Colon (tissue), 2 donors: ENCODE data around the gene RHOC.
"Not testable (repeated sequence)": the region's sequence is repeated elsewhere in the genome, so short reads cannot be mapped to it uniquely, and the experiment has no call there.

Experiments used
- FAIRE-seq: peaks from 2 replicates; lab custom pipeline; 2012; peaks lifted over from hg19 to GRCh38; lab: Jason Lieb, UNC
- donor health status: control.
- donor health status: control.

RHOC gene

DNA sequence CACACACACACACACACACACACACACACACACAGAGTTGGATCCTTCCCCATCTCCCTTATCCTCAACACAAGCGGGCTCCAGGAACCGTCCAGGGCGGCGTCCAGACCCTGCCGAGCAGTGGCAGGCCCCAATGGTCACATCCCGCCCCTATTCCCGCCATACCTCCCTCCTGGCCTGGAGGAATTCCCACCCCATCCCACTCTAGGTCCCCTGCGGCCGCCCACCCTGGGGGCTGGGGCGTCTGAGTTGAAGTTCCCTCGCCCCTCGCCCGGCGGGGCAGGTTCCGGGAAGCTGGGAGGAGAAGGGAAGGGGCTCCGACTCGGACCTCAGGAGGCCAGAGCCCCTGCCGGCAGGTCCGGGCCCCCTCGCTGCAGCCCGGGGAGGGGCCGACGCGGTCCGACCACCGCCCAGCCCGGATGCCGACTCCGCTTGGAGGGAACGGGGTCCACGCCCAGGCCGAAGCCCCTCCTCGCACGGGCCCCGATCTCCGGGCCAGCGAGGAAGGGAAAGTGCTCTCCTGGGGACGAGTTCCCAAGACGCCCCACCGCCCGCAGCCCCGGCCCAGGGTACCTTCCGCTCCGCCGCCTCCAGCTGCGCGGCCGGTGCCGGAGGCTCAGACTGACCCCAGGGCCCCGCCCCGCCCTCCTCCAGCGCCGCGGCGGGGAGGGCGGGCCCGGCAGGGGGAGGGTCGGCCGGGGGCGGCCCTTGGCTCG, at the start of gene RHOC:
Gene RHOC (minus strand): TSS at position 623 of the 716 bp plus-strand sequence. CDS start 3,328 bp downstream, outside the sequence.
- no peak for FAIRE-seq

DNA sequence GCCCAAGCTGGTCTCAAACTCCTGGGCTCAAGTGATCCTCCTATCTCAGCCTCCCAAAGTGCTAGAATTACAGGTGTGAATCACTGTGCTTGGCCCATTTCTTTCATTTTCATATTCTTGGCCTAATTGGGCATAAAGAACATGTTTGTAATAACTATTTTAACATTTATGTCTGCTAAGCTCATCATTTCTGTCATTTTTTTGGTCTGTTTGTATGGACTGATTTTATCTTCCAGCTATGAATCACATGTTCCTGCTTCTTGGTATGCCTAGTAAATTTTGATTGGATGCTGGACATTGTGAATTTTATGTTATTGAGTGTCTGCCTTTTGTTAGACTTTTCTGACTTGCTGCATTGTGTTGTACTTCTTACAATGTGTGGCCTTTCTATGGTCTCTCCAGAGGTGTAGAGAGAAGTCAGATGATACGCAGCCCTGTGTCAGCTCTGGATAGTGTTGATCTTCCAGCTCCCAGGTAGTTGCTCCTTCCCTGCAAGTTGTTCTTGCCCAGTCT, 47.2 kb upstream of the RHOC start:
- FAIRE-seq = no peak

DNA sequence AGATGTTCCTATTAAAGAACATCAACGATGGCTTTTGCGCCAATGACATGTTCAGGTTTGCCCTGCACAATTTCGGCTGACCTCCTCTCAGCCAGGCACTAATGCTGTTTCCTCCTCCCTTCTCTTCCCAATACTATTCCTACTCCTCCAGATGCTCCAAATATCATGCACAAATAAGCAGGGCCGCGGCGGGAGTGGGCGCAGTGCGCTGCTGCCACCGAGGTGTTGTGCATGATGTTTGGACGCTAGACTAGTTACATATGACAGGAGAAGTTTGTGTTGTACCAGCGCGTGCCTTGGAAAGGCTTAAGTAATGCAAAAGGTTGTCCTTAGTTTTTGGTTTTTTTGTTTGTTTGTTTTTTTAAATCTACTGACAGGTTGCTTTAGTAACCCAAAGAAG, 41.5 kb upstream of the RHOC start:
- no peak for FAIRE-seq

DNA sequence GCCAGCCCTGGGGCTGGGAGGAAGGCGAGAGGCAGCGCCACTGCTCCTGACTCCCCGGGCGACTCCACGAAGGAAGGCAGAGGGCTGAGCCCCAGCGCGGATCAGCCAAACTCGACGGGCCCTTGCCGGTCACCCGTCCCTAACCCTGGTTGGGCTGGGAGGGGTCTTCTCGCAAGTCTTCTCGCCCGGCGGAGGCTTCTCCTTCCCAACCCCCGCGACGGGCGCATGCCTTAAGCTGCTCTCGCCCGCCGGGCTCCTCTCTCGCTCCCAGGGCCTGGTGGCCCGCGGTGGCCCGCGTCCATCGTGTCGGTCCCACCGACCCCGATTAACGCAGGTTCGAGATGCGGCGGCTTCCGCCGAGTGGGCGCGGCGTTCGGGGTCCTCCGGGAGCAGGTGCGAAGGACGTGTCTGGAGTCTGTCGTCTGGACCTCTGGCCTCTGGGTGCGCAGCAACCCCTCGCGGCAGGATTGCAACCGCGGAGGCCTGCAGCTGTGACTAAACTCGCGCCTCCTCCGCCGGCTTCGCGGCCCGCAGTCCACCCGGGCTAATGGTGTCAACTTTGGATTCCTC, 37.2 kb upstream of the RHOC start:
- no peak for FAIRE-seq

DNA sequence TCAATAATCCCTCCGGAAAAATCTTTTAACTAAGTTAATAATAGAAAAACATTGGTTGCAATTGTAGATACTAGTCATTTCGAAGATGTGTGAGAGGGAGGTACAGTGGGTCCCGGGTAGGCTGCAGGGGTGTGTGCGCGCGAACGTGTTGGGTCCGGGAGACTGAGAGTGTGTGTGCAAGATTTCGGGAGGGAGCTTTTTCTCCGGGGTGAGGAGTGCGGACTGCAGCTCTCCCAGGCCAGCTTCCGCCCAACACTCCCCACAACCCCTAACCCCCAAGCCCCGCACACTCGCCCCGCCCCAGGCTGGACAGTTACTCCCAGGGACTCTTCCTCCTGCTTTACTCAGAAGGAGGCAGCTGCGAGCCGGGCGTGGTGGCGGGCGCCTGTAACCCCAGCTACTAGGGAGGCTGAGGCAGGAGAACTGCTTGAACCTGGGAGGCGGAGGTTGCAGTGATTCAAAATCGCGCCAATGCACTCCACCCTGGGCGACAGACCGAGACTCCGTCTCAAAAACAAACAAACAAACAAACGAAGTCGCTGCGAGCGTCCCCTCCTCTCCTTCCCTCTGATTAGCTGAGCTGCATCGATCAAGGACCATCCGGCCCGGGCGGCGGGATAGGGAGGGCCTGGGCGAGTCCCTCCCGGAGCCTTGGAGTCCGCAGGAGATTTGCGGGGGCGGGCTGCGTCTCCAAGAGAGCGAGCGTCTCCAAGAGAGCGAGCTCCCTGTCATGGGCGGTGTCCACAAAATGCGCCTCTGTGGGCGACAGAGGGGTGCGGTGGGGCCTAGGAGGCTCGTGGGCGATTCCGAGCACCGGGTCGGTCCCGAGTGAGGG, 36.5 kb upstream of the RHOC start:
- no peak for FAIRE-seq

DNA sequence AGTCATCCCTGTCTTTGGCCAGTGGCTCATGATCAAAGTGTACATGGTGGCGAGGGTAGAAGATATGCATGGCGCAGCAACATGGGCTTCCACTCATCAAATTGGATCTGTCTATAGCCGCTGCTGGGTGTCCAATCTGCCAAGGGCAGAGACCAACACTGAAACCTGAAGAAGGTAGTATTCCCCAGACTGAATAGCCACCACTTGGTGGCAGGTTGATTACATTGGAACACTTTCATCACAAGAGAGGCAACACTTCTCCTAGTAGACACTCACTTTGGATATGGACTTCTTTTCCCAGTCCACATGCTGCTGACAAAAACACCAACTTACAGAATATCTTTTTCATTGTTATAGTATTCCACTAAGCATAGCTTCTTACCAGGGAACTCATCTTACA, 30.6 kb upstream of the RHOC start:
- FAIRE-seq = no peak

DNA sequence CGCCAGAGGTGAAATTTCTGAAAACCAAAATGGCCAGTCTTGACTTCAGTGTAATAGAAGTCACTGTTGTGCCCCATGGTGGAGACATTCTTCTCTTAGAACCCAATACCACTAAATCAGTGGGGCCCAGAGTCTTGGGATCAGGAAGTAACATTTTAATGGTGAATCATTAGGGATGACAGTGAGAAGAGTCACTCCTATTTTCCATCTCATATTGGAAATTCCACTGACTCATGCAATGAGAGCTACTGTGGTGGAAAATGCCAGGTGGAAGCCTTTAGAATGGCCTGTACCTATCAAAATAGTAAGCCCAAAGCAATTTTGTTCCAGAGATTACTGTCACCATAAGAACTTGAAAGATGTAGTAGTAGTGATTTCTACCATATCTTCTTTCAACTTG, 28.8 kb upstream of the RHOC start:
- FAIRE-seq = no peak

DNA sequence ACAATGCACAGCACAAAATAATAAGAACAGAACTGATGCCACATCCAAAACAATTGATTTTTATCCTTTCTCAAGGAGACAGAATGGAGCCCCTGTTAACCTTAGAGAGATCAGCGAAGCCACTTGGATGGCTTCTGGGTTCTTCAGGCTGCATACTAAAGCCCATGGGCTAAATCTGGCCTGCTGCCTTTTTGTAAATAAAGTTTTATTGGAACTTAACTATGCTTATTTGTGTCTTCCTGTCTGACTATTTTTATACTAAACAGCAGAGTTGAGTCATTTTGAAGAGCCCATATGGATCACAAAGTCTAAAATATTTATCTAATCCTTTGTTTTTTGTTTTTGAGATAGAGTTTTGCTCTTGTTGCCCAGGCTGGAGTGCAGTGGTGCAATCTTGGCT, 24.5 kb upstream of the RHOC start:
- FAIRE-seq = no peak

DNA sequence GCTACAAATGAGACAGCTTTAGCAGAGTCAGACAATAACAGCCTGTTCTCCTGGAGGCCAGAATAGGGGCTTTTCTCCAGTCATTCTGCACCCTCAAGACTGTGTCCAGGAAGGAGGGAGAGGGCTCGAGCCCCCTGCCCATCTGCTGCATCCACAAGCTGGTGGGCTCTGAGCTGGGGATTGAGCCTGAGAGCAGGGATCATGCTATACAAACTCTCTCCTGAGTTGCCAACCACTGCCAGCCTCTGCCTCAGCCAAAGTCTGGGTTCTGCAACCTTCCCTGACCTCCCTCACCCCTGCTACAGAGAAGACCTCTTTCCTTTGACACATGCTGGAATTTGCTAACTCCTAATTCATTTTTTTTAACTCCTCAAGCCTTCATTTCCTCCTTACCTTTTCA, 23.0 kb upstream of the RHOC start:
- no peak for FAIRE-seq

DNA sequence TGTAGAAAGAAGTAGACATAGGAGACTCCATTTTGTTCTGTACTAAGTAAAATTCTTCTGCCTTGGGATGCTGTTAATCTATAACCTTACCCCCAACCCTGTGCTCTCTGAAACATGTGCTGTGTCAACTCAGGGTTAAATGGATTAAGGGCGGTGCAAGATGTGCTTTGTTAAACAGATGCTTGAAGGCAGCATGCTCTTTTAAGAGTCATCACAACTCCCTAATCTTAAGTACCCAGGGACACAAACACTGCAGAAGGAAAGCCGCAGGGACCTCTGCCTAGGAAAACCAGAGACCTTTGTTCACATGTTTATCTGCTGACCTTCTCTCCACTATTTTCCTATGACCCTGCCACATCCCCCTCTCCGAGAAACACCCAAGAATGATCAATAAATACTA, 22.1 kb upstream of the RHOC start:
- FAIRE-seq = not testable (repeated sequence)

DNA sequence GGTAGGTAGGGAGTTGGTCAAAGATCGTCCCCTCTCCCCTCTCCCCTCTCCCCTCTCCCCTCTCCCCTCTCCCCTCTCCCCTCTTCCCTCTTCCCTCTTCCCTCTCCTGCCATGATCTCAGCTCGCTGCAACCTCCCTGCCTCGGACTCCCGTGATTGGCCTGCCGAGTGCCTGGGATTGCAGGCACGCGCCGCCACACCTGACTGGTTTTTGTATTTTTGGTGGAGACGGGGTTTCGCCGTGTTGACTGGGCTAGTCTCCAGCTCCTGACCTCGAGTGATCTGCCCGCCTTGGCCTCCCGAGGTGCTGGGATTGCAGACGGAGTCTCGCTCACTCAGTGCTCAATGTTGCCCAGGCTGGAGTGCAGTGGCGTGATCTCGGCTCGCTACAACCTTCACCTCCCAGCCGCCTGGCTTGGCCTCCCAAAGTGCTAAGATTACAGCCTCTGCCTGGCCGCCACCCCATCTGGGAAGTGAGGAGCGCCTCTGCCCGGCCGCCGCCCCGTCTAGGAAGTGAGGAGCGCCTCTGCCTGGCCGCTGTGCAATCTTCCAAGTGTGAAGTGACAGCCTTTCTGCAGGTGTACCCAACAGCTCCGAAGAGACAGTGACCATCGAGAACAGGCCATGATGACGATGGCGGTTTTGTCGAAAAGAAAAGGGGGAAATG, 21.5 kb upstream of the RHOC start:
- not testable (repeated sequence) for FAIRE-seq

DNA sequence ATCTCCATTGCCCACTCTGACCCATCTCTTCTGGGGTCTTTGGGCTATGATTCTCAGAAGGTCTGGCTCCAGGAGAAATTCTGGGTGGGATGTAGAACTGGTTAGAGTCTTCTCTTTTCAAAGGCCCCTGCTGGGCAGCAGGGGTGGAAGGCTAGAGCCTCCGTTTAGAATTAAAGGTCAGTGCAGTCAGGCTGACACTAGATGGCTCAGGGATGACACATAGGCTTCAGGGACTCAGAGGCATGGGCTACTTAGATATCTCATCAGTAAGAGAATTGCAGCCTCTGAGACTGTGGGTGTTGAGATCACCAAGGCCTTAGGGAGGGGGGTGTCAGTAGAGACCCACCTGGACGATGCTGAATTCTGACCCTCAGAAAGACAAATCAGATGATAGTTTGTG, 20.8 kb upstream of the RHOC start:
- FAIRE-seq = no peak

DNA sequence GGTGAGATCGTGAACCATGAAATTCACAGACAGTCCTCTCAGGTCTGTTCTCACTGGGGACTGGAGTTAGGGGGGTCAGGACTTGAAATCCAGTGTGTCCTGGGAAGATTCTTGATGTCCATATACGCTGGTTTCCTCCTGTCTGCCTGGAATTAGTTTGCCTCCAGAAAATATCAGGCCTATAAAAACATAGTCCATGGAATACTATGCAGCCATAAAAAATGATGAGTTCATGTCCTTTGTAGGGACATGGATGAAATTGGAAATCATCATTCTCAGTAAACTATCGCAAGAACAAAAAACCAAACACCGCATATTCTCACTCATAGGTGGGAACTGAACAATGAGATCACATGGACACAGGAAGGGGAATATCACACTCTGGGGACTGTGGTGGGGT, 17.3 kb upstream of the RHOC start:
- not testable (repeated sequence) for FAIRE-seq

DNA sequence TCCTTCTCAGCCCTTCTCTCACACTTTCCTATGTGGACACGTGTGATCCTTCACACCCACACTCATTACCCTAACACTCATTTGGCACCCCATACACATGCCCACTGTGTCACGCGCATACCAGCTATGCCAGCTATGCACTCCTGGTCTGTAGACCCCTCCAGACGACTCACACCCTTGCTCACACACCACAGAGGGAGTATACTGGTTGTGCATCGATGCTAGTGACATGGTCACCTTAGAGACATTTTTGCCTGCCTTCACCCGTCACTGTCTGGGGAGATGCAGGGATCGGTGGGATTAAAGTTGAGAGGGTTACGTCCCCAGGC, 16.5 kb upstream of the RHOC start:
- FAIRE-seq = no peak

DNA sequence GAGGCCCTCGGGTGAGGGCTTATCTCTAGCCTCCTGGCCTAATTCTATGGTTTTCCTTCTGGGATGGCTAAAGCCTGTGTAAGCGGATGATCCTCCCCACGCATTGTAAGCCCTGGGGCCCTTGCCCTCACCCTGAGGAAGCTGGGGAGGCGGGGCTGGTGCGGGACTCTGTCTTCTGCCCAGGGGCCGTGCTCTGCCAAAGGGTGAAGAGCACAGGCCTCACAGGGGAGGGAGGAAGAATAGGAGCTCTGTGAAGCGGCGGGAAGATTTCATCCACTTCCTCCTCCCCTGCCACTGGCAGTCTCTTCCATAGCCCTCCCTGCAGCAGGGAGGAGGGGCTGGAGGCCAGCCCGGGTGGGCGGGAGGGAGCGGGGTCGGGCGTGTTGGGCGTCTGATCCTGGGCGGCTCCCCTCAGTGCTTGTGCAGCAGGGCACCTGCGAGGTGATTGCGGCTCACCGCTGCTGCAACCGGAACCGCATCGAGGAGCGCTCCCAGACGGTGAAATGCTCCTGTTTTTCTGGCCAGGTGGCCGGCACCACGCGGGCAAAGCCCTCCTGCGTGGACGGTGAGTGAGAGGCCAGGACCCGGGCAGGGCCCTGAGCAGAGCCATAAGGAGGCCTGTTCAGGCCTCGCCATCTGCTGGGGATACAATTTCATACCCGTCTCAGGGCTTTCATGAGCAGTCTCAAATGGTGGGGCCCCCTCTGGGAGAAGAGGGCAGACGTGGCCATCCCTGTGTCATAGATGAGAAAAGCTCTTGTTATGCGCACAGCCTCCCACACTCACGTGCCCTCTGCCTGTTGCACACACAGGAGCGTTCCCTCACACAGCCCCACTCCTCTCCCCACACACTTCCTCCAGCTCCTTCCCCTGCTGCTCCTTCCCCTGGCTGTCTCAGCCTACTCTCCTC, 15.9 kb upstream of the RHOC start:
- no peak for FAIRE-seq

DNA sequence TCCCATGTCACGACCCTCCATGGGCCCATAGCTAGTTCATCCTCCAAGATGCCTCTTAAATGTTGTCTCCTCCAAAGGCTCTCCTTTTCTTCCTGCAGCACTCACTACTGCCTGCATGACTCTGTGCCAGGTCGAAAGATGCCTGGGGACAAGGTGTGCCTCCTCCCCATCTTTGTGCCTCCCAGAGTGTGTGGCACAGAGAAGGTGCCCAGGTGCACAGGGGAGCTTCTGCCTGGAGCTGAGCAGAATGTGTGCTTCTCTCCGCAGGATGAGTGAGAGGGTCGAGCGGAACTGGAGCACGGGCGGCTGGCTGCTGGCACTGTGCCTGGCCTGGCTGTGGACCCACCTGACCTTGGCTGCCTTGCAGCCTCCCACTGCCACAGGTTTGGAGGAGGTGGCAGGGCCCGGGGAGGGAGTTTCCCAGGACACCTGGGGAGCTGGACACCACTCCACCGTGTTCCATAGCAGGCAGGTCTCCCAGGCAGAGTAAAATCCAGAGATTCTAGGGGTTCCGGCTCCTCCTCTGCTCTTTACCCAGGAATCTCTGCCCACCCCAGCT, 15.1 kb upstream of the RHOC start:
- no peak for FAIRE-seq

DNA sequence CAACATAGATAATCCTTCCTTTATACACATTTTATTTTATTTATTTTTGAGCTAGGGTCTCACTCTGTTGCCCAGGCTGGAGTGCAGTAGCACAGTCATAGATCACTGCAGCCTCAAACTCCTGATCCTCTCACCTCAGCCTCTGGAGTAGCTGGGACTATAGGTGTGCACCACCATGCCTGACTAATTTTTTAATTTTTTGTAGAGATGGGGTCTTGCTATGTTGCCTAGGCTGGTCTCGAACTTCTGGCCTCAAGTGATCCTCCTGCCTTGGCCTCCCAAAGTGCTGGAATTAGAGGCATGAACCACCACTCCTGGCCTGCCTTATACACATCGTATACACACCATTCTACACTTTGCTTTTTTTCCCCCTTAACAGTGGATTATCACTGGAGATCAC, 14.4 kb upstream of the RHOC start:
- FAIRE-seq = not testable (repeated sequence)

DNA sequence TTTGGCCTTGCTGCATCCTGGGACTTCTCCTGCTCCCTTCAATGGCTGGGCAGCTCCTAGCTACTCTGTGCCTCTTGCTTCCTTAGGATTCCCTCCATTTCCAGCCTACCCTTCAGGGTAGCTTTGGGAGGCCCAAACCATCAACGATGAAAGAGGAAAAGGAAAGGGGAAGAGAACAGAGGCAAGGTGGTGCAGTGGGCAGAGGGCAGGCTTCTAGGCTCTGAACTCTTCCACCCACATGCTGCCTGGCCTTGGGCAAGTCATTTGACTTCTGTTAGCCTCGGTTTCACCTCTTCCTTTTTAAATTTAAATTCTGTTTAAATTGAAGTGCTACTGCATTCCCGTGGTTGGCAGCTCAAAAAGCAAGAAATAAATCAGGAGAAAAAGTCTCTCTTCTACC, 13.9 kb upstream of the RHOC start:
- no peak for FAIRE-seq

DNA sequence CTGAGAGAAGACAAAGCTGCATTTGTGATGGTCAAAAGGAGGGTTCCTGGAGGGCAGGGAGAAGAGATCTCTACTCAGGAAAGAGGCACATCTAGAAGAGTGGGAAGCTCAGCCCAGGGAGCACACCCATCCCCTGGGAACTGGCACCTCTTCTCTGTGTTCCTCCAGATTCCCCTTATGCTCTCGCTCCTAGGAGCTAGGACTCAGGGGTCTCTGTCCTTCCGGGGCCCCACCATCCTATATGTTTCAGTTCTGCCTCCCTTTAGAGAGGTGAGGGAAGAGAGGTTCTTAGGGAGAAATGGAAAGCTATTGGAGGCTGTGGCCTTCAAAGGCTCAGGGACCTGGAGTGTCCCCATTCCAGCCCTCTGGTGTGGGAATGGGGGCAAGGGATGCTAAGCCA, 12.8 kb upstream of the RHOC start:
- FAIRE-seq = no peak

DNA sequence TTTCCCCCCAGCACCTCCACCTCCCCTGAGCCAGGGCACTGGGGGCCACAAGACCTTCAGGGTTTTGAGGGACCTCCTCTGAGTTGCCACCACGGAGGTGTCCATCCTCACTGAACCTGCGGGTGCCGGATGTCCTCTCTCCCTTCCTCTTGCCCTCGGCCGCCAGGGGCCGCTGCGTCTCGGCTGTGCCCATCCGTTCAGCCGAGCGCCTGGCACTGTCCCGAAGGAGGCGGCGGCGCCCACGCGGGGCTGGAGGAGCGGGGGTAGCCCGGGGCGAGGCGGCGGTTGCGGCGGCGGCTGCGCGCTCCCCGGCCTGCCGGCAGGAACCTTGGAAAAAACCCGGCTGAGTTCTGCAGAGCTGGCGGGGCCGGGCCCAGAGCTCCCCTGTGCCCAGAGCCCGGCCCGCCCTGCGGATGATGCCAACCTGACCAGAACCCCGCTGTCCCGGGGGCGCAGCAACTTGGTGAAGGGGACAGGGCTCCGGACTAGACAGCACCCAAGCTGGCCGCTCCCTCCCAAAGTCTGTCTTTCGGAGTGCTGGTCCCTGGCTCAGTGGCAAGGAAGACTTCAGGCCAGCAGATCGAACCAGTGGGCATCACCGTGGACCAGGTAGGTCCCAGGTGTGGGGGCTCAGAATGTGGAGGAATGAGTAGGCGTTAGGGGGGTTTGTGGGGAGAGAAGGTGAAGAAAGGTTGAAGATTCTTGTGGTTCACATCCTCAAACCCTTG, 11.9 kb upstream of the RHOC start:
- no peak for FAIRE-seq
